Vagina (tissue), 2 donors: Measurements from ENCODE around the gene MAMLD1.

ENCODE experiments used
- CTCF ChIP-seq, 3 experiments: fragments of 450-650 bp in 2 of 3; fragments of 200-600 bp in 1 of 3; sonication (generic) in 1 of 3; IDR thresholded peaks; one replicate each; pipeline ENCODE4 v1.5.1; 2017 to 2019; ENCODE audit warnings: antibody characterized with exemption in 3 of 3, mild to moderate bottlenecking in 2 of 3, moderate library complexity in 2 of 3
- POLR2A ChIP-seq, 2 donors: fragments of 450-650 bp; IDR thresholded peaks; one replicate each; pipeline ENCODE4 v1.6.1; 2017; ENCODE audit warnings: antibody characterized with exemption in 2 of 2, mild to moderate bottlenecking in 2 of 2, moderate library complexity in 2 of 2

DNA sequence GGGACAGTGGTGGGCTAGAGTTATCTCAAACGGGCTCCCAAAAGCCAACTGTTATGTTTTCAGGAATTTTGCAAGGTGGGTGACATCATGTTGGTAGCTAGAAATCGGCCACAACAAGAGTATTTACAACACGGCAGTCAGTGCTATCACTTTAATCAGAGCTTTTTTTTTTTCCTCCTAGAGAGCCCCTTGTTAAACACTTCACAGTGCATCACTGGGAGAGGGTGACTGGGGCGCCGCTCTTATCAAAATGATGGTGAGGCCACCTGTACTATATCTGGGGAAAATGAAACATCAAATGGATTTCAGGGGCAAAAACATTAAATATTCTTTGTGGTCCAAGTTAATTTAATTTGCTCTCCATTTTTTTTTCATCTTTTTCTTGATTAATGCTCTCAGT is 44.9 kb downstream of the MAMLD1 start:
- TF ChIP-seq CTCF (IDR thresholded peaks at IDR 0.05) (no peak), POLR2A (IDR thresholded peaks at IDR 0.05) (no peak)
